Mesenchymal stem cell (in vitro differentiated cells and primary cell): ENCODE results near the gene KHSRP. TPM values are rescaled to one million over a fixed set of nuclear protein-coding genes. Genes with fewer than 3 reads are reported as not detected.

Source experiments
- DNase-seq: peaks from one replicate; pipeline ENCODE4 v3.0.0-alpha.2; 2013
- H2AFZ ChIP-seq: one replicate; pipeline ENCODE4 v1.6.1; 2013; ENCODE audit warnings: low read depth, mild to moderate bottlenecking, control low read depth, inconsistent platforms, low read length, moderate library complexity
- H2AK5ac ChIP-seq: 2 replicates; pipeline ENCODE4 v1.6.1; 2013; ENCODE audit warnings: low read length, moderate library complexity, mild to moderate bottlenecking, inconsistent platforms; ENCODE audit not compliant: severe bottlenecking
- H2BK120ac ChIP-seq: one replicate; pipeline ENCODE4 v1.6.1; 2013; ENCODE audit warnings: low read depth, mild to moderate bottlenecking, inconsistent platforms, low read length, moderate library complexity
- H2BK12ac ChIP-seq, 2 experiments: one replicate each; pipeline ENCODE4 v1.6.1; 2013; ENCODE audit warnings: inconsistent platforms in 2 of 2, low read length in 2 of 2, mild to moderate bottlenecking in 2 of 2, moderate library complexity in 2 of 2, control low read depth in 1 of 2
- H2BK15ac ChIP-seq: one replicate; pipeline ENCODE4 v1.6.1; 2013; ENCODE audit warnings: mild to moderate bottlenecking, low read depth, inconsistent platforms; ENCODE audit not compliant: poor library complexity, severe bottlenecking
- H2BK5ac ChIP-seq: 2 replicates; pipeline ENCODE4 v1.6.1; 2013; ENCODE audit warnings: low read depth, mild to moderate bottlenecking, low read length, control low read depth, inconsistent platforms; ENCODE audit not compliant: poor library complexity, severe bottlenecking
- H3K14ac ChIP-seq, 2 experiments: one replicate each; pipeline ENCODE4 v1.6.1; 2013; ENCODE audit warnings: inconsistent platforms in 2 of 2, low read length in 2 of 2, control low read depth in 1 of 2, mild to moderate bottlenecking in 1 of 2, moderate library complexity in 1 of 2
- H3K18ac ChIP-seq, 2 experiments: one replicate each; pipeline ENCODE4 v1.6.1; 2013; ENCODE audit warnings: inconsistent platforms in 2 of 2, low read length in 2 of 2, control low read depth in 1 of 2, low read depth in 1 of 2, mild to moderate bottlenecking in 1 of 2
- H3K23ac ChIP-seq, 2 experiments: one replicate each; pipeline ENCODE4 v1.6.1; 2013; ENCODE audit warnings: inconsistent platforms in 2 of 2, low read length in 2 of 2, mild to moderate bottlenecking in 2 of 2, moderate library complexity in 2 of 2, control low read depth in 1 of 2
- H3K27ac ChIP-seq: 2 replicates; pipeline ENCODE4 v1.5.1; 2013; ENCODE audit warnings: mild to moderate bottlenecking, moderate library complexity, low read length, control low read depth, inconsistent platforms; ENCODE audit not compliant: poor library complexity, severe bottlenecking
- H3K27me3 ChIP-seq, 2 experiments: 2 replicates each; pipeline versions ENCODE4 v1.6.1 to v1.7.0; 2013; ENCODE audit warnings: low read length in 2 of 2, mild to moderate bottlenecking in 2 of 2, moderate library complexity in 2 of 2, control low read depth in 1 of 2, inconsistent platforms in 1 of 2; ENCODE audit not compliant: control insufficient read depth in 1 of 2, insufficient read depth in 1 of 2
- H3K36me3 ChIP-seq, 2 experiments: 2 replicates each; pipeline versions ENCODE4 v1.6.1 to v1.7.0; 2013; ENCODE audit warnings: low read length in 2 of 2, control low read depth in 1 of 2, inconsistent platforms in 1 of 2, low read depth in 1 of 2, mild to moderate bottlenecking in 1 of 2; ENCODE audit not compliant: insufficient read depth in 2 of 2, control insufficient read depth in 1 of 2
- H3K4ac ChIP-seq, 2 experiments: one replicate each; pipeline ENCODE4 v1.6.1; 2013; ENCODE audit warnings: inconsistent platforms in 2 of 2, low read length in 2 of 2, mild to moderate bottlenecking in 2 of 2, moderate library complexity in 2 of 2, control low read depth in 1 of 2, low read depth in 1 of 2
- H3K4me1 ChIP-seq: 2 replicates; pipeline ENCODE4 v1.6.1; 2013; ENCODE audit warnings: low read depth, low read length, control low read depth; ENCODE audit not compliant: control insufficient read depth, insufficient read depth
- H3K4me2 ChIP-seq: 2 replicates; pipeline ENCODE4 v1.6.1; 2013; ENCODE audit warnings: low read length, mild to moderate bottlenecking, inconsistent platforms; ENCODE audit not compliant: poor library complexity, severe bottlenecking
- H3K4me3 ChIP-seq, 2 experiments: 2 replicates each; pipeline versions ENCODE4 v1.5.1 to v1.7.0; 2013; ENCODE audit warnings: low read length in 2 of 2, mild to moderate bottlenecking in 2 of 2, control low read depth in 1 of 2, low read depth in 1 of 2; ENCODE audit not compliant: insufficient read depth in 1 of 2
- H3K79me1 ChIP-seq: replicated peaks from 2 replicates; pipeline ENCODE4 v1.6.1; 2013; ENCODE audit warnings: mild to moderate bottlenecking, control low read depth, low read length, inconsistent platforms; ENCODE audit not compliant: poor library complexity, severe bottlenecking
- H3K9ac ChIP-seq: 2 replicates; pipeline ENCODE4 v1.7.0; 2013; ENCODE audit warnings: mild to moderate bottlenecking, low read length, moderate library complexity
- H3K9me3 ChIP-seq: 2 replicates; pipeline ENCODE4 v1.7.0; 2013; ENCODE audit warnings: mild to moderate bottlenecking, low read length; ENCODE audit not compliant: control insufficient read depth
- H4K8ac ChIP-seq: one replicate; pipeline ENCODE4 v1.6.1; 2013; ENCODE audit warnings: inconsistent platforms, mild to moderate bottlenecking, low read length, moderate library complexity
- H4K91ac ChIP-seq: one replicate; pipeline ENCODE4 v1.6.1; 2013; ENCODE audit warnings: mild to moderate bottlenecking, low read length, inconsistent platforms
- WGBS: methylation state at CpG from one replicate; pipeline ENCODE4 v1.1.7; 2013; ENCODE audit warnings: mixed read lengths; 5-methylcytosine and 5-hydroxymethylcytosine counted together
- polyA plus RNA-seq, 2 experiments: library from polyadenylated mRNA; stranded (reverse); fragments of 200-250 nt; gene quantifications; one replicate each; pipeline ENCODE4 v1.2.3, GENCODE V29; 2013

KHSRP gene
- 172 TPM for polyA plus RNA-seq (2013, experiment 1 of 2)
- polyA plus RNA-seq (2013, experiment 2 of 2), result 175 TPM

GRCh38 chr19:6424195-6424938 is at the start of gene KHSRP:
KHSRP (minus strand) TSS chr19:6424811; CDS start chr19:6424701, 110 bp downstream.
- Histone ChIP-seq H4K8ac (peak within 1 kb of the TSS; percentile 99), H2BK15ac (peak within 1 kb of the TSS; percentile 70), H3K4me2 (peak within 1 kb of the TSS; percentile 75), H3K79me1 (peaks cover 5% of the 10 kb centered on the region), H3K4ac (peak within 1 kb of the TSS; percentile 13 to 64), H3K27me3 (peaks cover 2% of the 10 kb centered on the region in 2 experiments), H3K9me3 (no peaks in the 10 kb centered on the region), H3K23ac (peak within 1 kb of the TSS in 1 of 2 experiments; percentile 36), H2BK5ac (no peak within 1 kb of the TSS), H2AFZ (peak within 1 kb of the TSS; percentile 48), H3K27ac (peak within 1 kb of the TSS; percentile 62), H3K9ac (peak within 1 kb of the TSS; percentile 96), H2AK5ac (peak within 1 kb of the TSS; percentile 85), H3K4me3 (peak within 1 kb of the TSS; percentile 83 to 95), H2BK120ac (peak within 1 kb of the TSS; percentile 78), H3K14ac (peak within 1 kb of the TSS in 1 of 2 experiments; percentile 45), H3K4me1 (peaks cover 21% of the 10 kb centered on the region), H3K18ac (peak within 1 kb of the TSS; percentile 74 to 92), H4K91ac (peak within 1 kb of the TSS; percentile 93), H2BK12ac (no peak within 1 kb of the TSS), H3K36me3 (peaks cover 28 to 29% of the 10 kb centered on the region in 2 experiments)
- DNase-seq, result peak; percentile 9
- WGBS, result under 1% methylated on average over 34 of the region's 114 CpGs

GRCh38 chr19:6473647-6474046 is 49.0 kb upstream of the KHSRP start:
- Histone ChIP-seq H3K36me3 (peaks cover 0 to under 1% of the 10 kb centered on the region in 2 experiments), H3K9me3 (no peaks in the 10 kb centered on the region), H2BK12ac (no peak overlapping the region), H3K4me3 (no peak overlapping the region), H3K18ac (no peak overlapping the region), H3K79me1 (no peaks in the 10 kb centered on the region), H2BK15ac (no peak overlapping the region), H2AK5ac (no peak overlapping the region), H2BK5ac (no peak overlapping the region), H2AFZ (no peak overlapping the region), H3K27ac (no peak overlapping the region), H4K91ac (no peak overlapping the region), H3K9ac (no peak overlapping the region), H3K4me1 (peaks cover 21% of the 10 kb centered on the region), H3K27me3 (peaks cover 19 to 50% of the 10 kb centered on the region in 2 experiments), H4K8ac (no peak overlapping the region), H3K4me2 (no peak overlapping the region), H3K23ac (no peak overlapping the region), H3K14ac (no peak overlapping the region), H2BK120ac (no peak overlapping the region), H3K4ac (no peak overlapping the region)
- DNase-seq, result no peak
- 52% methylated on average over 6 of the region's 9 CpGs for WGBS

DNA sequence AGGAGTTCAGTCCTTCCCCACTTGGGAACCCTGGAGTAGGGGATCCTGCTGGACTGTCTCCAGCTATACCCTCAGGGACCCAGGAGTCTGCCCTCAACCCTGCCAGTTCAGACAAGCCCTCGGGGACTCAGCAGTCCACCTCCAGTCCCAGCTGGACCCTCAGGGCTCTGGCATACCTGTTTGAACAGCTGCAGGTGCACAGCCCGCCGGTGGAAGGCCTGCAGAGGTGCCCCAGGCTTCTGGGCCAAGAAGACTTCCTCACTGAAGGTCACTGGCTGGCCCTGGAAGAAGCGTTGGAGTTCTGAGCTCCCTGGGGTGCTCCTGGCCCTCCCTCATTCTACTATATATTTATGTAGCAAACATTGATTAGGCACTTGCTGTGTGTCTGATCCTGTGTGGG is 48.1 kb upstream of the KHSRP start:
- Histone ChIP-seq H3K4ac (no peak overlapping the region), H4K91ac (no peak overlapping the region), H2BK120ac (no peak overlapping the region), H3K23ac (no peak overlapping the region), H3K14ac (no peak overlapping the region), H3K27ac (no peak overlapping the region), H2BK12ac (no peak overlapping the region), H2BK15ac (no peak overlapping the region), H3K9ac (no peak overlapping the region), H2AK5ac (no peak overlapping the region), H2BK5ac (no peak overlapping the region), H4K8ac (no peak overlapping the region), H3K36me3 (peaks cover 0 to 9% of the 10 kb centered on the region in 2 experiments), H3K79me1 (no peaks in the 10 kb centered on the region), H3K4me1 (peaks cover 21% of the 10 kb centered on the region), H3K27me3 (peaks cover 20 to 59% of the 10 kb centered on the region in 2 experiments), H2AFZ (no peak overlapping the region), H3K4me3 (no peak overlapping the region), H3K18ac (no peak overlapping the region), H3K4me2 (no peak overlapping the region), H3K9me3 (no peaks in the 10 kb centered on the region)
- no peak for DNase-seq
- WGBS, result 69% methylated on average over 4 of the region's 4 CpGs

DNA sequence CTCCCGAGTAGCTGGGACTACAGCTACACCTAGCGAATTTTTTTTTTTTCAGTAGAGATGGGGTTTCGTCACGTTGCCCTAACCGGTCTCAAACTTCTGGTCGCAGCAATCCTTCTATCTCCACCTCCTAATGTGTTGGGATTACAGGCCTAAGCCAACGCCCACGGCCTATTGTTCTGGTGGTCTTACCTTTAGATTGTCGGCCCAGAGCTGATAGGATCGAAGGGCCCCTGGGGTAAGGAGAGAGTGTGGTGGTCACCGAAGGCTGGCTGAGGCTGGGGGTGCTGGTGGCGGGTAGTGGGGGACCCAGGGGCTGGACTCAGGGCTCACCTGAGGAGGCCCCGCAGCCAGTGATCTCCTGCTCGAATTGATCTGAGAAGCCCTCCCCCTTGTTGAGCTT is 46.5 kb upstream of the KHSRP start:
- H3K4me3 ChIP-seq, result no peak overlapping the region
- H3K9me3 ChIP-seq, result no peaks in the 10 kb centered on the region
- no peak for DNase-seq
- H3K36me3 ChIP-seq, result peaks cover 0 to 17% of the 10 kb centered on the region in 2 experiments
- no peak overlapping the region for H3K18ac ChIP-seq
- no peak overlapping the region for H4K91ac ChIP-seq
- H3K79me1 ChIP-seq, result no peaks in the 10 kb centered on the region
- no peak overlapping the region for H3K14ac ChIP-seq
- no peak overlapping the region for H3K4ac ChIP-seq
- no peak overlapping the region for H2BK12ac ChIP-seq
- H3K4me2 ChIP-seq, result no peak overlapping the region
- H3K27ac ChIP-seq, result no peak overlapping the region
- no peak overlapping the region for H4K8ac ChIP-seq
- no peak overlapping the region for H2BK15ac ChIP-seq
- H3K9ac ChIP-seq, result no peak overlapping the region
- WGBS, result 80% methylated on average over 13 of the region's 14 CpGs
- no peak overlapping the region for H2AFZ ChIP-seq
- peaks cover 9% of the 10 kb centered on the region for H3K4me1 ChIP-seq
- no peak overlapping the region for H2AK5ac ChIP-seq
- no peak overlapping the region for H3K23ac ChIP-seq
- H2BK120ac ChIP-seq, result no peak overlapping the region
- H2BK5ac ChIP-seq, result no peak overlapping the region
- peaks cover 20 to 63% of the 10 kb centered on the region in 2 experiments for H3K27me3 ChIP-seq
